ENCODE measurements around the gene LNPEP. TPM values are rescaled to one million over a fixed set of nuclear protein-coding genes. Genes with fewer than 3 reads are reported as not detected.

The LNPEP gene
- 24.2 and 25.6 TPM in 2 replicates for total RNA-seq
- long read RNA-seq, full-length matches to known transcripts: 7 of 34 reads
- long read RNA-seq, partial matches to known transcripts: 18 of 34 reads
- long read RNA-seq, other reads (novel, unspliced or antisense): 9 of 34 reads

DNA sequence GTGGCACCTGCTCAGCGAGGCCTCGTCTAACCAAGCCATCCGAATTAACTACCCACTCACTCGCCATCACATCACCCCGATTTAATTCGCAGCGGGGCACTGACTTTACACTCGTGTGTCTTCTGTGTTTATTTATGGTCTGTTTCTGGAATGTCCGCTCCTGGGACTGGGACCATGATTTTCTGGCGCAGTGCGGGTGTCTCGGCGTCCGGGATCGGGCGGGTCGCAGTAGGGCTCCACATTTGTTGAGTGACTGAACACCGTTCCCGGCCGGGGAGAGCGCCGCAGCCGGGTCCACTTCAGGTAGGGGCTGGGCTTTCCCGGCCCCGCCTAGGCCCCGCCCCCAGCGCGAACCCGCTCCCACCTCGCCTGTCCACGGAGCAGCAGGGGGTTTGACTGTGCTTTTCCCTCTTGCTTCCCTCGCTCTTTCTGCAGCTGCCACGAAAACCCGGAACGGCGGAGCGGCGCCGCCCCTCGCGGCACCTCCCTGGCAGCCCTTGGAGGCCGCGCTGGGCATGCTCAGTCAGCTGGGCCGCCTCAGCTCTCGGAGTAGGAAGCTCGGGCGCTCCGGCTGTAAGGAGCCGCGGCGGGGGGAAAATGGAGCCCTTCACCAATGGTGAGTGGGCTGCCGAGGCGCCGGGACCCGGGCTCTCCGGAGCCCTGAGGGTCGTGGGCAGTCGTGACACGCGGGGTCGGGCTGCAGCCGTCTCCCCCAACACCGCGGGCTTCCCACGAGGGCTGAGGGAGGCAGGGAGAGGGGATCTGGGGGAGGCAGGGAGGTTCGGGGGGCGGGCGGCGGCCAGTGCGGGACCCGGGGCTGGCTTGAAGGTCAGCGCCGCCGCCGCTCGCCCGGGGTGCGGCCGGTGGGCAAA lies at the start of gene LNPEP:
Gene LNPEP (plus strand): TSS at position 522 of the 872 bp plus-strand sequence. CDS start 76 bp downstream, at position 598.
- Mint-ChIP-seq H3K27ac (peak within 1 kb of the TSS; percentile 99), H3K9me3 (ENCODE audit: low read depth) (no peaks in the 10 kb centered on the region), H3K4me3 (ENCODE audit: low read depth) (peak within 1 kb of the TSS; percentile 94), H3K27me3 (no peaks in the 10 kb centered on the region), H3K36me3 (ENCODE audit: insufficient read depth) (no peaks in the 10 kb centered on the region), H3K4me1 (ENCODE audit: low read depth) (peaks cover 21% of the 10 kb centered on the region)
- TF ChIP-seq, protein P1, sequence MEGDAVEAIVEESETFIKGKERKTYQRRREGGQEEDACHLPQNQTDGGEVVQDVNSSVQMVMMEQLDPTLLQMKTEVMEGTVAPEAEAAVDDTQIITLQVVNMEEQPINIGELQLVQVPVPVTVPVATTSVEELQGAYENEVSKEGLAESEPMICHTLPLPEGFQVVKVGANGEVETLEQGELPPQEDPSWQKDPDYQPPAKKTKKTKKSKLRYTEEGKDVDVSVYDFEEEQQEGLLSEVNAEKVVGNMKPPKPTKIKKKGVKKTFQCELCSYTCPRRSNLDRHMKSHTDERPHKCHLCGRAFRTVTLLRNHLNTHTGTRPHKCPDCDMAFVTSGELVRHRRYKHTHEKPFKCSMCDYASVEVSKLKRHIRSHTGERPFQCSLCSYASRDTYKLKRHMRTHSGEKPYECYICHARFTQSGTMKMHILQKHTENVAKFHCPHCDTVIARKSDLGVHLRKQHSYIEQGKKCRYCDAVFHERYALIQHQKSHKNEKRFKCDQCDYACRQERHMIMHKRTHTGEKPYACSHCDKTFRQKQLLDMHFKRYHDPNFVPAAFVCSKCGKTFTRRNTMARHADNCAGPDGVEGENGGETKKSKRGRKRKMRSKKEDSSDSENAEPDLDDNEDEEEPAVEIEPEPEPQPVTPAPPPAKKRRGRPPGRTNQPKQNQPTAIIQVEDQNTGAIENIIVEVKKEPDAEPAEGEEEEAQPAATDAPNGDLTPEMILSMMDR (IDR thresholded peaks at IDR 0.05; ENCODE audit: unreplicated experiment): no peak
- peak; percentile 96 for DNase-seq (ENCODE audit: low spot score, unreplicated experiment)

DNA sequence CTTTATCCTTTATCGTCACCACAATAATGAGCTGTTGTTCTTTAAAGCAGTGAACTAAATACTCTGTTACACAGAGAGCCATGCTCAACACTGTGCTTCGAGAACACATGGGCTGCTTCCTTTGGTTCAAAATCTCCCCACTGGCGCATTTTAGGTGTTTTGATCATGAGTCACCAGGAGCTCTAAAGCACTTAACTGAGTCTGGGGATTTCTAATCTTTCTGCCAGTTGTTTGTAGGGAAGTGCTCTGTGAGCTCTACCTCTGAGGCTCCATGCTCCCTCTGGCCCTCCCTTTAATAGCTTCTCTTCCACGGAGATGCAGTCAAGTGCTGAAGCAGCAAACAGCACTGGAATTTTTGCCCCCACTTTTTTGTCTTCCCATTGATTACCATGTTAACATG lies 42.5 kb upstream of the LNPEP start:
- Mint-ChIP-seq H3K4me3 (ENCODE audit: low read depth) (no peak overlapping the region), H3K4me1 (ENCODE audit: low read depth) (no peaks in the 10 kb centered on the region), H3K27me3 (no peaks in the 10 kb centered on the region), H3K9me3 (ENCODE audit: low read depth) (no peaks in the 10 kb centered on the region), H3K27ac (no peak overlapping the region), H3K36me3 (ENCODE audit: insufficient read depth) (no peaks in the 10 kb centered on the region)
- DNase-seq (ENCODE audit: low spot score, unreplicated experiment): no peak
- TF ChIP-seq, protein P1 (IDR thresholded peaks at IDR 0.05; ENCODE audit: unreplicated experiment): no peak

DNA sequence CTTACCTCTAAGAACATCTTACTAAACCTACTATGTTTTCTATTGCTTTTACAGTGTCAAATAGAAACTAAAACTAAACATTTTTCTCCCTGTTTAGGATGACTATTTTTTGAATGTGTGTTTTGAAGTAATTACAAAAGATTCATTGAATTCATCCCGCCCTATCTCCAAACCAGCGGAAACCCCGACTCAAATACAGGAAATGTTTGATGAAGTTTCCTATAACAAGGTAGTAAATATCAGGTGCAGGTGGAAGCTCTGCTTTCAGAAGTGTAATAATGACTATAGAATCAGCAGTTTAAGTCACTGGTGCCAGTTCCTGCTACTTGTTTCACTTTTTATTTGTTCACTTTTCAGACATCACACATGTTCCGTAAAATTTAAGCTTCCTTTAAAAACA lies 39.6 kb upstream of the LNPEP start:
- H3K4me3 Mint-ChIP-seq (ENCODE audit: low read depth): no peak overlapping the region

DNA sequence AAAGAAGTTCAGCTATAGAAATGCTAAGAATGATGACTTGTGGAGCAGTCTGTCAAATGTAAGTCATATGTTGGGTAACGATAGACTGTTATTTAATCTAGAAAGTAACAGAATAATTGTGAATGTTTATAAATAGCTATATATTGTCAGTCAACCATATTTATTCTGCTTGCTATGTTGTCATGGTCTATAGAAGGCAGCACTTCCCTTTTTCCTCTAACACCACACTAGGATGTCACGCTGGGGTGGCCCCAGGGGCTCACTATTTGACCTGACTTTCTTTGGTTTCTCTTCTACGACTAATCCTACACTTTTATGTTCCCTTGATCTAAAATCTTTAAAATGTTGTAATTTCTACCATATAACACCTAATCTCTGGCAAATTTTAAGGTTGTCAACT lies 39.1 kb upstream of the LNPEP start:
- Mint-ChIP-seq H3K27me3 (no peaks in the 10 kb centered on the region), H3K27ac (no peak overlapping the region), H3K4me3 (ENCODE audit: low read depth) (no peak overlapping the region), H3K36me3 (ENCODE audit: insufficient read depth) (no peaks in the 10 kb centered on the region), H3K9me3 (ENCODE audit: low read depth) (no peaks in the 10 kb centered on the region), H3K4me1 (ENCODE audit: low read depth) (no peaks in the 10 kb centered on the region)
- no peak for DNase-seq (ENCODE audit: low spot score, unreplicated experiment)
- TF ChIP-seq, protein P1 (IDR thresholded peaks at IDR 0.05; ENCODE audit: unreplicated experiment): no peak

More for the DNA sequence above, 39.6 kb upstream of the LNPEP start:
- H3K4me1 Mint-ChIP-seq (ENCODE audit: low read depth): no peaks in the 10 kb centered on the region
- TF ChIP-seq, protein P1 (IDR thresholded peaks at IDR 0.05; ENCODE audit: unreplicated experiment): no peak
- no peaks in the 10 kb centered on the region for H3K27me3 Mint-ChIP-seq
- no peaks in the 10 kb centered on the region for H3K36me3 Mint-ChIP-seq (ENCODE audit: insufficient read depth)
- no peak overlapping the region for H3K27ac Mint-ChIP-seq
- no peaks in the 10 kb centered on the region for H3K9me3 Mint-ChIP-seq (ENCODE audit: low read depth)
- no peak for DNase-seq (ENCODE audit: low spot score, unreplicated experiment)

DNA sequence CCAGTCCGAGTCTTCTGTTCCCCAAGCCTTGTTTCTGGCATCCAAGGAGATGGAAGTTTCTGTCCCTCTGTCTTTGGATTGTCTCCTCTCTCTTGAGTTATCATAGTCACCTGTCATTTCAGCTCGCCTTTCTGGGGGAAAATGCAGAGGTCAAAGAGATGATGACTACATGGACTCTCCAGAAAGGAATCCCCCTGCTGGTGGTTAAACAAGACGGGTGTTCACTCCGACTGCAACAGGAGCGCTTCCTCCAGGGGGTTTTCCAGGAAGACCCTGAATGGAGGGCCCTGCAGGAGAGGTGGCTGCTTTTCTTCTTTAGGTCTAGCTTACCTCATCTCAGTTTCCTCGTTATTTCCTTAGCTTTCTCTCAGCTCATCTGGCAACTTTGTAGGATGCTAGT lies 34.5 kb upstream of the LNPEP start:
- TF ChIP-seq, protein P1 (IDR thresholded peaks at IDR 0.05; ENCODE audit: unreplicated experiment): no peak
- H3K36me3 Mint-ChIP-seq (ENCODE audit: insufficient read depth): no peaks in the 10 kb centered on the region
- no peak overlapping the region for H3K27ac Mint-ChIP-seq
- DNase-seq (ENCODE audit: low spot score, unreplicated experiment): no peak
- no peaks in the 10 kb centered on the region for H3K4me1 Mint-ChIP-seq (ENCODE audit: low read depth)
- H3K9me3 Mint-ChIP-seq (ENCODE audit: low read depth): no peaks in the 10 kb centered on the region
- H3K27me3 Mint-ChIP-seq: no peaks in the 10 kb centered on the region
- no peak overlapping the region for H3K4me3 Mint-ChIP-seq (ENCODE audit: low read depth)
